ENCODE data around the gene OBSCN. TPM values are rescaled to one million over a fixed set of nuclear protein-coding genes. Genes with fewer than 3 reads are reported as not detected.

OBSCN gene
- total and polyA plus RNA-seq, 10 of the 15 experiments (the other 5 are each of a cell fraction or from before 2014, with no cell fraction given), result 0.01 to 0.36 (median 0.08) TPM; not detected in 2

GRCh38 chr1:228198977-228199590 lies 8.8 kb upstream of the OBSCN start:
- TF ChIP-seq POLR2AphosphoS5 (IDR thresholded peaks at IDR 0.05; ENCODE audit: low read length) (no peak), SUZ12 (IDR thresholded peaks at IDR 0.05; ENCODE audit: unreplicated experiment) (no peak), MYB (IDR thresholded peaks at IDR 0.05; ENCODE audit: borderline replicate concordance, low read depth, low read length) (no peak), YY1 (IDR thresholded peaks at IDR 0.05; ENCODE audit: low read depth, low read length) (no peak), GATAD2B (conservative IDR thresholded peaks at IDR 0.05; ENCODE audit: low read depth) (no peak), ESRRA (IDR thresholded peaks at IDR 0.05; ENCODE audit: low read length) (no peak), FOXM1 (IDR thresholded peaks at IDR 0.05; ENCODE audit: low read depth, low read length) (no peak), ZNF384 (IDR thresholded peaks at IDR 0.05; ENCODE audit: borderline replicate concordance, low read depth, low read length) (peak; percentile 40; the same call in 1 of the 2 replicates), GABPA (IDR thresholded peaks at IDR 0.05; ENCODE audit: low read depth) (no peak), TBL1XR1 (IDR thresholded peaks at IDR 0.05; ENCODE audit: low read depth, low read length) (no peak), FOXK2 (IDR thresholded peaks at IDR 0.05) (no peak), CBX5 (IDR thresholded peaks at IDR 0.05; ENCODE audit: low read depth) (peak; percentile 90), CEBPZ (IDR thresholded peaks at IDR 0.05; ENCODE audit: low read depth, low read length) (no peak), PAX8 (IDR thresholded peaks at IDR 0.05) (no peak), CEBPB (IDR thresholded peaks at IDR 0.05; ENCODE audit: borderline replicate concordance in 1 of 2, low read depth in 2 of 2, low read length in 2 of 2) (no peak), SMARCA5 (IDR thresholded peaks at IDR 0.05) (no peak)
- Histone ChIP-seq H3K9me3 (replicated peaks; ENCODE audit: control insufficient read depth, insufficient read depth, low read length) (peaks cover 7% of the 10 kb centered on the region; the same call in 1 of the 3 replicates), H3K27me3 (replicated peaks in 1 of 2; ENCODE audit: control insufficient read depth in 2 of 2, insufficient read depth in 2 of 2, low read length in 1 of 2) (no peaks in the 10 kb centered on the region), H4K20me1 (ENCODE audit: control insufficient read depth, insufficient read depth) (no peaks in the 10 kb centered on the region), H3K9ac (ENCODE audit: control insufficient read depth, insufficient read depth, low read length) (no peak overlapping the region), H3K79me2 (ENCODE audit: control insufficient read depth, insufficient read depth, low read length) (no peaks in the 10 kb centered on the region), H3K4me2 (ENCODE audit: control insufficient read depth, insufficient read depth) (no peak overlapping the region), H3K4me1 (ENCODE audit: control insufficient read depth, insufficient read depth, low read length) (no peaks in the 10 kb centered on the region), H2AFZ (ENCODE audit: control insufficient read depth, low read depth, low read length) (no peak overlapping the region), H3K4me3 (no peak overlapping the region), H3K36me3 (ENCODE audit: control insufficient read depth in 2 of 2, insufficient read depth in 2 of 2, low read length in 1 of 2) (no peaks in the 10 kb centered on the region), H3K27ac (ENCODE audit: control insufficient read depth, insufficient read depth) (no peak overlapping the region)
- intact Hi-C loops (cut with micrococcal nuclease; ENCODE audit: unreplicated experiment), result no loop called here
- FAIRE-seq (no peak), DNase-seq (ENCODE audit: low read depth, low spot score) (no peak), ATAC-seq (no peak)
- RAD21 ChIA-PET (ENCODE audit: unreplicated experiment), result no interaction called here
- CTCF ChIA-PET, result no interaction called here
- SMC1A ChIA-PET (ENCODE audit: uncharacterized antibody, unreplicated experiment), result no interaction called here
- in situ Hi-C loops (cut with MboI), result no loop called here
- 43% methylated on average over 2 of the region's 2 CpGs for WGBS (ENCODE audit: insufficient coverage, insufficient replicate concordance, low lambda C conversion rate, missing lambda C conversion rate)
- POLR2A ChIA-PET, result no interaction called here
- no TSS peak for BruUV-seq (replicated peaks)
